Cardiac fibroblast (primary cell): ENCODE results near the gene KCNAB1.

Source experiments
- DNase-seq, 2 donors: peaks; one replicate each; pipeline versions ENCODE4 v3.0.0 to v3.0.0-alpha.2; 2010; ENCODE audit warnings: low read depth in 2 of 2
- H3K4me3 ChIP-seq, 2 donors: replicated peaks in 1 of 2; 1 replicate in 1 of 2; 2 replicates in 1 of 2; pipeline ENCODE4 v1.5.1; 2011; ENCODE audit warnings: low read depth in 2 of 2, low read length in 2 of 2, mild to moderate bottlenecking in 2 of 2, moderate library complexity in 1 of 2
- CTCF ChIP-seq: IDR thresholded peaks from one replicate; pipeline ENCODE4 v1.5.1; 2011; ENCODE audit warnings: low read depth, mild to moderate bottlenecking, low read length, inconsistent platforms

KCNAB1 gene

DNA sequence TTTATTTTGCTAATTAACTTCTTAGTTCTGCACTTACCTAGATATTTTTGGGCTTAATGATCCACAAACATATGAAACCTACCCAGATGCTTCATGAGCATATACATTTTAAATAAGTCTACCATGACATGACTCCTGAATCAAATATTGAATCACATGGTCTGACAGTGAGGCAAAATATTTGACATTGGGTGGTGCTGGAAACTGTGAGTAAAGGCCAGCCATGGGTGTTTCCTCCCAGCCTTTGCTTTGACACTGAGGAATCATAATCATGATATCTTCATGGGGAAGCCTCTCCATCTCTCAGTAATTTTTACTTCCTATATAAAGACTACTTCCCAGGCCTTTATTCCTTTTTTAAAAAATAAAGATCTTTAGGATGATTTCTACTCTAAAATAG, 457.4 kb downstream of the KCNAB1 start:
- TF ChIP-seq CTCF = no peak
- DNase-seq = peak in 1 of 2 donors; percentile 68
- no peak overlapping the region for H3K4me3 ChIP-seq

- TF ChIP-seq CTCF = no peak
- H3K4me3 ChIP-seq = no peak overlapping the region
- no peak for DNase-seq
These were observed 459.1 kb downstream of the KCNAB1 start for GRCh38 chr3:156579427-156579851.

DNA sequence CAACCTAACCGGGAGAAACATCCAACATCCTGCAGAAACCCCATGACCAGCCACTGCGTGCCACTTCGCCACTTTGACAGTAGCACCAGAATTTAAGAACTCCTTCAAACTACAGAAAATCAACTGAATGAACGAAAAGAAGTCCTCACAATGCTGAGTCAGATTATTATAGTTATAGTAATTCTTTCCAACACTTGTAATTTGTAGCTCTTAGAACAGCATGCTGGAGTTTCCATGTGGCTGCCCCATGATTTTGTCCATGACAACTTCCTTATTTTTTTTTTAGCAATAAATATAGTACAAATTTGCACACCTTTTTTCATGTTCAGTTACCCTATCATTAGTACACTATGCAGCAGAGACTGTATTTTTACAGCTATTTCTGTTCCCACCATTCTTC, 460.7 kb downstream of the KCNAB1 start:
- TF ChIP-seq CTCF = no peak
- no peak for DNase-seq
- H3K4me3 ChIP-seq = no peak overlapping the region

DNA sequence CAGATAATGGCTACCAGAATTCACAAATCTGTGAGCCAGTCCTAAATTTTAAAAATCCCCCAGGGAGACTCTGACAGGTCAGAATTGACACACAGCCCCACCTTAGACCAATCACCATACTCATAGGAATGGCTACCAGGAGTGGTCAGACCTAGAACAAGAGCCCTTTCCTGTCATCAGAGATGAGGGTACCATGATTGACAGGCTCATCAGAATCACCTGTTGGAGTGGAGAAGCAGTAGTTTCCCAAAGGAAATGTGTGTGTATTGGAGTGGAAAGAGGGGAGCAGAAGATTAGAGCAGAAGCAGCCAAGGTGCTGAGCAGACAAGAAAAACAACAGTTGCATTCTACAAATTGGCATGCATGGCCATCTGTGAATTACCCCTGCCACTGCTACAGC, 461.6 kb downstream of the KCNAB1 start:
- TF ChIP-seq CTCF = no peak
- DNase-seq = no peak

DNA sequence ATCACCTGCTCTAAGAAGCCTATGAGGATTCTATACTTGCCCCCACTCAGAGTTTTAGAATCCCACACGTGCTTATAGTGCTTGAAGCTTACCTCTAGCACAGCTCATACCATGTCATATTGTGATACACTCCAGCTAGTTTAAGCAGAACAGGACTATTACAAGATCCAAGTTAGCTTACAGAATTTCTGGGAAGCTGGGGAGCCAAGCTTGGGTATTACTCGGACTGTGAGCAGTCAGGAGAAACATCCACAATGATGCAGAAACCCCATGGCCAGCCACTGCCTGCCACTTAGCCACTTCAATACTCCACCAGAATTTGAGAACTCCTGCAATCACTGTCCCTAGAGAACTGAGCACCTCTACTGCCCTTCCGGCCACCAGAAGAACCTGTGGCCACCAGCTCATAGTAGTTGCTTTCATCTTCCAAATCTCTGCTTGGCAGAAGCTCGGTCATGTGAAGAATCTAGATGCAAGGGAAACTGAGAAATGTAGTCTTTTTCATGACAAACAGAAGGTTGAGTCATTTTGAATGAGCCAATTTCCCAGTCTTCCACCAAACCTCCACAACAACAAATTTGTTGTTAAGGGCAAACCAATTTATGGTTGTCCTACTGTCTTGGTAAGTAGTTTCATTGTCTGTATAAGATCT, 462.3 kb downstream of the KCNAB1 start:
- H3K4me3 ChIP-seq = no peak overlapping the region
- TF ChIP-seq CTCF = no peak
- DNase-seq = peak in 1 of 2 donors; percentile 14

More for the DNA sequence above, 461.6 kb downstream of the KCNAB1 start:
- H3K4me3 ChIP-seq = no peak overlapping the region

GRCh38 chr3:156583469-156583868, 463.1 kb downstream of the KCNAB1 start:
- TF ChIP-seq CTCF = no peak
- no peak overlapping the region for H3K4me3 ChIP-seq
- no peak for DNase-seq
